Liver (tissue), 9 donors: ENCODE data around the gene TLE1. TPM values are rescaled to one million over a fixed set of nuclear protein-coding genes. Genes with fewer than 3 reads are reported as not detected.

Experiments
- DNase-seq: peaks from one replicate; pipeline ENCODE4 v3.0.0-alpha.2; 2017; ENCODE audit warnings: low spot score
- H3K27ac ChIP-seq, 2 donors: one replicate each; pipeline ENCODE4 v1.7.0; 2013; ENCODE audit warnings: inconsistent platforms in 2 of 2, low read length in 2 of 2, control low read depth in 1 of 2, low read depth in 1 of 2, mild to moderate bottlenecking in 1 of 2
- H3K27me3 ChIP-seq, 4 donors: one replicate each; pipeline versions ENCODE4 v1.6.1 to v1.7.0; 2013; ENCODE audit warnings: low read length in 3 of 4, inconsistent platforms in 1 of 4, mild to moderate bottlenecking in 1 of 4, moderate library complexity in 1 of 4; ENCODE audit not compliant: control insufficient read depth in 4 of 4, insufficient read depth in 4 of 4
- H3K36me3 ChIP-seq, 4 donors: one replicate each; pipeline versions ENCODE4 v1.6.1 to v1.7.0; 2013; ENCODE audit warnings: low read length in 3 of 4, mild to moderate bottlenecking in 3 of 4, low read depth in 1 of 4, moderate library complexity in 1 of 4; ENCODE audit not compliant: control insufficient read depth in 4 of 4, insufficient read depth in 3 of 4
- H3K4me1 ChIP-seq, 4 donors: one replicate each; pipeline versions ENCODE4 v1.6.1 to v1.7.0; 2013; ENCODE audit warnings: low read length in 3 of 4, mild to moderate bottlenecking in 3 of 4, moderate library complexity in 1 of 4; ENCODE audit not compliant: control insufficient read depth in 4 of 4, insufficient read depth in 4 of 4
- H3K4me3 ChIP-seq, 3 donors: one replicate each; pipeline versions ENCODE4 v1.6.1 to v1.7.0; 2013; ENCODE audit warnings: low read length in 3 of 3, control low read depth in 1 of 3, low read depth in 1 of 3, mild to moderate bottlenecking in 1 of 3
- H3K9ac ChIP-seq, 2 donors: one replicate each; pipeline ENCODE4 v1.7.0; 2013; ENCODE audit warnings: low read length in 2 of 2, mild to moderate bottlenecking in 2 of 2, moderate library complexity in 2 of 2, control low read depth in 1 of 2, low read depth in 1 of 2
- H3K9me3 ChIP-seq, 4 donors: one replicate each; pipeline versions ENCODE4 v1.6.1 to v1.7.0; 2013; ENCODE audit warnings: low read length in 3 of 4; ENCODE audit not compliant: control insufficient read depth in 4 of 4
- ATF3 ChIP-seq: IDR thresholded peaks from 2 replicates; pipeline ENCODE4 v1.6.1; 2016; ENCODE audit warnings: antibody characterized with exemption
- CTCF ChIP-seq: fragments of 150-350 bp; IDR thresholded peaks from 2 replicates; pipeline ENCODE4 v1.5.1; 2017; ENCODE audit warnings: improper control_type of control experiment, low read depth, low read length; ENCODE audit not compliant: missing input control
- EGR1 ChIP-seq, 2 donors: IDR thresholded peaks; 2 replicates each; pipeline ENCODE4 v1.6.1; 2016 to 2018; ENCODE audit warnings: antibody characterized with exemption in 2 of 2, low read depth in 2 of 2
- FOXA1 ChIP-seq: IDR thresholded peaks from 2 replicates; pipeline ENCODE4 v1.6.1; 2016; ENCODE audit warnings: antibody characterized with exemption
- FOXA2 ChIP-seq: IDR thresholded peaks from 2 replicates; pipeline ENCODE4 v1.6.1; 2016; ENCODE audit warnings: antibody characterized with exemption
- GABPA ChIP-seq, 2 donors: IDR thresholded peaks in 1 of 2; conservative IDR thresholded peaks in 1 of 2; 2 replicates each; pipeline ENCODE4 v1.6.1; 2016; ENCODE audit warnings: antibody characterized with exemption in 2 of 2, mild to moderate bottlenecking in 1 of 2, moderate library complexity in 1 of 2
- HNF4A ChIP-seq, 2 donors: conservative IDR thresholded peaks; 2 replicates each; pipeline ENCODE4 v1.6.1; 2016; ENCODE audit warnings: antibody characterized with exemption in 2 of 2, mild to moderate bottlenecking in 2 of 2
- HNF4G ChIP-seq: IDR thresholded peaks from 2 replicates; pipeline ENCODE4 v1.6.1; 2016; ENCODE audit warnings: antibody characterized with exemption
- JUND ChIP-seq, 2 donors: IDR thresholded peaks; 2 replicates each; pipeline ENCODE4 v1.6.1; 2016; ENCODE audit warnings: antibody characterized with exemption in 2 of 2
- MAX ChIP-seq: IDR thresholded peaks from 2 replicates; pipeline ENCODE4 v1.6.1; 2016; ENCODE audit warnings: antibody characterized with exemption
- NR2F2 ChIP-seq: IDR thresholded peaks from 2 replicates; pipeline ENCODE4 v1.6.1; 2016; ENCODE audit warnings: antibody characterized with exemption
- RAD21 ChIP-seq, 2 donors: IDR thresholded peaks; 2 replicates each; pipeline ENCODE4 v1.6.1; 2016; ENCODE audit warnings: antibody characterized with exemption in 2 of 2, mild to moderate bottlenecking in 2 of 2
- REST ChIP-seq: IDR thresholded peaks from 2 replicates; pipeline ENCODE4 v1.6.1; 2016; ENCODE audit warnings: antibody characterized with exemption, mild to moderate bottlenecking
- RXRA ChIP-seq, 2 donors: IDR thresholded peaks; 2 replicates each; pipeline ENCODE4 v1.6.1; 2017 to 2018; ENCODE audit warnings: antibody characterized with exemption in 2 of 2, mild to moderate bottlenecking in 1 of 2
- SP1 ChIP-seq: IDR thresholded peaks from 2 replicates; pipeline ENCODE4 v1.6.1; 2018; ENCODE audit warnings: antibody characterized with exemption, mild to moderate bottlenecking
- TAF1 ChIP-seq: conservative IDR thresholded peaks from 2 replicates; pipeline ENCODE4 v1.6.1; 2016; ENCODE audit warnings: antibody characterized with exemption, mild to moderate bottlenecking
- YY1 ChIP-seq: IDR thresholded peaks from 2 replicates; pipeline ENCODE4 v1.6.1; 2016; ENCODE audit warnings: antibody characterized with exemption, mild to moderate bottlenecking
- ZBTB33 ChIP-seq: IDR thresholded peaks from 2 replicates; pipeline ENCODE4 v1.6.1; 2016; ENCODE audit warnings: antibody characterized with exemption
- WGBS: extraction: QIAGEN DNeasy Blood & Tissue Kit; methylation state at CpG from one replicate; pipeline ENCODE4 v1.1.7; 2013; 5-methylcytosine and 5-hydroxymethylcytosine counted together
- polyA plus RNA-seq, 2 donors: library from polyadenylated mRNA; stranded (reverse) in 1 of 2; unstranded in 1 of 2; fragments of 200-250 nt in 1 of 2; fragments of >200 nt in 1 of 2; fragmentation: Nextera tagmentation in 1 of 2; extraction: Ambion mirVana in 1 of 2; gene quantifications; one replicate each; pipeline versions ENCODE4 v1.2.1 to v1.2.3, GENCODE V29; 2013 to 2015
- total RNA-seq, 2 donors: library from RNA; depleted of rRNA; stranded (reverse); fragments of >200 nt; gene quantifications; one replicate each; pipeline ENCODE4 v1.2.3, GENCODE V29; 2014
- donor health status: healthy.
- donor health status: healthy.
- donor health status: healthy.
- donor health status: healthy.
- donor health status: healthy.

TLE1 gene
- total and polyA plus RNA-seq, 4 donors = 25.2 to 45.4 (median 25.7) TPM

- no peak for TF ChIP-seq GABPA (IDR thresholded peaks at IDR 0.05 in 1 of 2, conservative IDR thresholded peaks at IDR 0.05 in 1 of 2)
Observed at GRCh38 chr9:81665322-81665871, 23.9 kb downstream of the TLE1 start (continued).

- no peak overlapping the region for H3K27ac ChIP-seq
- no peak for DNase-seq
- no peak for TF ChIP-seq CTCF
- TF ChIP-seq MAX = no peak
- TF ChIP-seq REST = no peak
- TF ChIP-seq GABPA (IDR thresholded peaks at IDR 0.05 in 1 of 2, conservative IDR thresholded peaks at IDR 0.05 in 1 of 2) = no peak
- no peak for TF ChIP-seq FOXA2
- no peak for TF ChIP-seq NR2F2
- TF ChIP-seq SP1 = no peak
- no peak for TF ChIP-seq EGR1 (IDR thresholded peaks at IDR 0.05; ENCODE audit: low read depth in 2 of 2)
- no peak for TF ChIP-seq ZBTB33
- TF ChIP-seq RAD21 (IDR thresholded peaks at IDR 0.05) = no peak
- no peak for TF ChIP-seq YY1
- TF ChIP-seq TAF1 = no peak
- no peak for TF ChIP-seq JUND (IDR thresholded peaks at IDR 0.05)
- no peak for TF ChIP-seq HNF4A (conservative IDR thresholded peaks at IDR 0.05)
- no peak for TF ChIP-seq ATF3
- no peak for TF ChIP-seq HNF4G
- TF ChIP-seq RXRA (IDR thresholded peaks at IDR 0.05) = no peak
- TF ChIP-seq FOXA1 = no peak
- H3K4me3 ChIP-seq = no peak overlapping the region
- H3K9ac ChIP-seq = no peak overlapping the region
- no peaks in the 10 kb centered on the region for H3K27me3 ChIP-seq
- peaks cover 0 to 15% (median 10%) of the 10 kb centered on the region in 4 donors for H3K4me1 ChIP-seq
- H3K9me3 ChIP-seq = no peaks in the 10 kb centered on the region
- WGBS = 68% methylated on average over 6 of the region's 6 CpGs
- peaks cover 0 to 26% (median 8%) of the 10 kb centered on the region in 4 donors for H3K36me3 ChIP-seq
Observed at GRCh38 chr9:81664638-81665222, 24.6 kb downstream of the TLE1 start.
